Skeletal muscle tissue (tissue), 4 donors: ENCODE results near the gene ASB18. TPM values are rescaled to one million over a fixed set of nuclear protein-coding genes. Genes with fewer than 3 reads are reported as not detected.

Experiments
- H3K27ac ChIP-seq: one replicate; pipeline ENCODE4 v1.7.0; 2013; ENCODE audit warnings: mild to moderate bottlenecking, low read depth, low read length, inconsistent platforms
- H3K27me3 ChIP-seq, 3 donors: one replicate each; pipeline ENCODE4 v1.7.0; 2013; ENCODE audit warnings: low read length in 3 of 3; ENCODE audit not compliant: control insufficient read depth in 3 of 3, insufficient read depth in 3 of 3
- H3K36me3 ChIP-seq, 3 donors: one replicate each; pipeline ENCODE4 v1.7.0; 2013; ENCODE audit warnings: low read length in 3 of 3; ENCODE audit not compliant: control insufficient read depth in 3 of 3, insufficient read depth in 3 of 3
- H3K4me1 ChIP-seq, 3 donors: one replicate each; pipeline ENCODE4 v1.7.0; 2013; ENCODE audit warnings: low read length in 3 of 3, mild to moderate bottlenecking in 3 of 3; ENCODE audit not compliant: control insufficient read depth in 3 of 3, insufficient read depth in 3 of 3
- H3K4me3 ChIP-seq, 3 donors: one replicate each; pipeline ENCODE4 v1.7.0; 2013; ENCODE audit warnings: low read length in 3 of 3
- H3K9ac ChIP-seq, 3 donors: one replicate each; pipeline ENCODE4 v1.7.0; 2013; ENCODE audit warnings: low read length in 3 of 3, mild to moderate bottlenecking in 3 of 3, moderate library complexity in 2 of 3, low read depth in 1 of 3
- H3K9me3 ChIP-seq, 3 donors: one replicate each; pipeline ENCODE4 v1.7.0; 2013; ENCODE audit warnings: low read length in 3 of 3; ENCODE audit not compliant: control insufficient read depth in 3 of 3
- total RNA-seq: library from RNA; depleted of rRNA; stranded (reverse); fragments of >200 nt; gene quantifications from one replicate; pipeline ENCODE4 v1.2.3, GENCODE V29; 2014
- donor health status: Osteomylitis.

Gene ASB18
- total RNA-seq, 1 donor from 2014 or later, result 3.1 TPM

DNA sequence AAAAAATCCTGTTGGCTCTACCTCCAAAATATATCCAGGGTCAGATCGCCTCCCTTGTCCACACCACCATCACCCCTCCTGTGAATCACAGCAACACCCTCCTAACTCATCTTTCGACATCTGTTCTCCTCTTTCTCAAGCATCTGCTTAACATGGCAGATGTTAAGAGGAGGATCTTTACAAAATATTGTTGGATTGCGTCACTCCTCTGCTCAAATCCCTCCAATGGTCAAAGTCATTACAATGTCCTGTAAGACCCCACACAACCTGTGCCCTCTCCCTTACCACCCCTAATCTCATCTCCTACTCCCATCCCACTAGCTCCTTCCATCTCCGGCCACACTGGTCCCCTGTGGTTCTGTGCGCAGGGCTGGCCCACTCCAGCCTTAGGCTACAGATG lies 59.3 kb downstream of the ASB18 start:
- peaks cover 0 to 3% (median 0%) of the 10 kb centered on the region in 3 donors for H3K4me1 ChIP-seq
- H3K9me3 ChIP-seq, result peaks cover 0 to 7% (median 6%) of the 10 kb centered on the region in 3 donors
- H3K36me3 ChIP-seq, result no peaks in the 10 kb centered on the region
- H3K9ac ChIP-seq, result no peak overlapping the region
- H3K27ac ChIP-seq, result no peak overlapping the region
- H3K4me3 ChIP-seq, result no peak overlapping the region
- H3K27me3 ChIP-seq, result peaks cover 0 to 3% (median 0%) of the 10 kb centered on the region in 3 donors

DNA sequence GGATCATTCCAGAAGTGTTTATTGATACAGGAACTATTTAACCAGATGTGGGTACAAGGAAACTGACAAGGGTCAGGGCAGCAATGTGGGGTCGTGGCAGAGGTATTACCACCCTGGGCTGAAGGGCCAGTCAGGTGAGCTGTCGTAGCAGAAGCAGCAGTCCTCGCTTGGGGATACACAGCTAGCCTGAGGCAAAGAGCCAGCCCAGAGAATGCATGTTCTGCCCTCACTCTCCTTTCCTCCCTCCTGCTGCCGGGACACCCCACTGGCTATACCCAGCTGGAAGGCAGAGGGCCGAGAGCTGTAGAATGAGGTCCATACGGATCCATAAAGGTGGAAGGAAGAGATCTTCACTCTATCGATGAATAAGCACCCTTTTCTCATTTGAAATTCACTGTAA lies 63.8 kb downstream of the ASB18 start:
- no peak overlapping the region for H3K27ac ChIP-seq

DNA sequence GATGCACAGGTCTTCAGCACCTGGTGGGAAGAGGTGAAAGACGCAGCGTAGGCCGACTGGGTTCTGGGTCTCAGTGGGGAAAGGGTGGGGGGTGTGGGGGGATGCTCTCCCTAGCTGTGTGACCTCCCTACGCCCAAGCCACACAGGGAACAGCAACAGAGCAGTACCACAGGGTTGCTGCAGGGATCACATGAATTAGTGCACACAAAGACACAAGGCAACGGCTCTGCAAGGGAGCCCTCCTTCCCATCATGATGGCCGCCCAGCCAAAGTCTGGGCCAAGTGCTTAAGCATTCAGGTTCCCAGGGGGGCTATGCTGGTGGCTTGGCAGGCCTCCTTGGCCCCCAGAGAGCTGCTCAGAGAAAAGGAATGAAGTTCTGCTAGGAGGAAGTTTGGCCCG lies 67.8 kb downstream of the ASB18 start:
- Histone ChIP-seq H3K9ac (no peak overlapping the region), H3K27ac (no peak overlapping the region), H3K36me3 (peaks cover 2 to 4% (median 4%) of the 10 kb centered on the region in 3 donors), H3K4me1 (no peaks in the 10 kb centered on the region), H3K4me3 (no peak overlapping the region), H3K27me3 (no peaks in the 10 kb centered on the region), H3K9me3 (no peaks in the 10 kb centered on the region)

More for the DNA sequence above, 63.8 kb downstream of the ASB18 start:
- Histone ChIP-seq H3K4me3 (no peak overlapping the region), H3K36me3 (no peaks in the 10 kb centered on the region), H3K9ac (no peak overlapping the region), H3K4me1 (no peaks in the 10 kb centered on the region), H3K9me3 (peaks cover 0 to 2% (median 0%) of the 10 kb centered on the region in 3 donors), H3K27me3 (peaks cover 0 to 3% (median 0%) of the 10 kb centered on the region in 3 donors)

DNA sequence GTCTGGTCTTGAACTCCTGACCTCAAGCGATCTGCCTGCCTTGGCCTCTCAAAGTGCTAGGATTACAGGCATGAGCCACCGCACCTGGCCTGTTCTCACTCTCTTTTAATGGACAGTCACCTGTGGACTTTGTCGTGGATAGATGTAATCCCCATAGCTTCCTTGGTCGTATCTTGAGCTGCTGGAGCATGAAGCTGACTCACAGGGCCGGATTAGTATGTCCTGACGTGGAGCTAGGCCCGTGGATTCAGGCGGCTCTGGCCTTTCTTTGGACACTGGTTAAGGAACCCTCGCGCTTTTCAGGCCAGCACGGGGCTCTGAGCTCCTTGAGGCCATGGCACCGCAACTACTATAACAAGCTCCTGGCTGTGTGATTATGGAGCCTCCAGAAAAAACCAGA lies 68.5 kb downstream of the ASB18 start:
- Histone ChIP-seq H3K36me3 (peaks cover 2 to 4% (median 4%) of the 10 kb centered on the region in 3 donors), H3K9me3 (no peaks in the 10 kb centered on the region), H3K9ac (no peak overlapping the region), H3K27ac (no peak overlapping the region), H3K4me3 (no peak overlapping the region), H3K27me3 (no peaks in the 10 kb centered on the region), H3K4me1 (no peaks in the 10 kb centered on the region)

DNA sequence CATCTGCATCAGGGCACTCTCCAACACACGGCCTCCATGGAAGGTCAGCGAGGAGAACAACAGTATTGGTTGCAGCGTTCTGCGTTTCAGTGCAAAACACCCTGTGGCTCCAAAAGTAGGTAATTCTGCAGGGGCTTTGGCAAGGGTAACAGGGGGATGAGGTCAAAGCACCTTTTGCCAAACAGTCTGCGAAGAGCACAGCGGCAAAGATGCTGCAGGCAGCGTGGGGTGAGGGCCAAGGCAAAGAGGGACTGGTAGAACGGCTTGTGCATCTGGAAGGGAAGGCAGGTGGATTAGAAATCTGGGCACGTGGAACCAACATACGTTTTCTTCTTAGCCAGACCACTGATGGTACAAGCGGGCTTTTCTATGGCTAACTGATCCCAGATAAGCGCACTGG lies 69.4 kb downstream of the ASB18 start:
- H3K4me3 ChIP-seq, result no peak overlapping the region
- H3K27ac ChIP-seq, result no peak overlapping the region
- H3K36me3 ChIP-seq, result peaks cover 2 to 4% (median 4%) of the 10 kb centered on the region in 3 donors
- no peaks in the 10 kb centered on the region for H3K9me3 ChIP-seq
- no peak overlapping the region for H3K9ac ChIP-seq
- no peaks in the 10 kb centered on the region for H3K27me3 ChIP-seq
- no peaks in the 10 kb centered on the region for H3K4me1 ChIP-seq

DNA sequence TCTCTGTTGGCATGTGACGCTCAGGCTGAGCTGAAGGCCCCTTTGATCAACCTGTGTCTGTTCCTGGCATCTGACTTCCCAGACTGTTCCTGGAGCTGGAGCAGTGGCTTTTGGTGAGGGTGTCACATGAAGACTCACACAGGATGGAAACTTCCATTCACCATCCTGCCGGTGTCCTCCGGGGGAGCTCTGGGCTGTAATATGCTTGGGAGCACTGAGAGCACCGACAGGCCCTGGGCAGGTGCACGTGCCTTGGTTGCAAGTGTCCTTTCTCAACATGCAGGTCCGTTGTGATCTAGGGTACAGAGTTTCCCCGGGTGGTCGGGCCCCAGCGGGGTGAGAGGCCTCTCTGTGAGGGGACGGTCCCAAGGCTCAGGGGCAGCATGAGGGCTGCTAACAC lies 71.2 kb downstream of the ASB18 start:
- Histone ChIP-seq H3K9ac (no peak overlapping the region), H3K4me1 (no peaks in the 10 kb centered on the region), H3K9me3 (no peaks in the 10 kb centered on the region), H3K27me3 (no peaks in the 10 kb centered on the region), H3K36me3 (peaks cover 2 to 4% (median 4%) of the 10 kb centered on the region in 3 donors), H3K27ac (no peak overlapping the region), H3K4me3 (no peak overlapping the region)

DNA sequence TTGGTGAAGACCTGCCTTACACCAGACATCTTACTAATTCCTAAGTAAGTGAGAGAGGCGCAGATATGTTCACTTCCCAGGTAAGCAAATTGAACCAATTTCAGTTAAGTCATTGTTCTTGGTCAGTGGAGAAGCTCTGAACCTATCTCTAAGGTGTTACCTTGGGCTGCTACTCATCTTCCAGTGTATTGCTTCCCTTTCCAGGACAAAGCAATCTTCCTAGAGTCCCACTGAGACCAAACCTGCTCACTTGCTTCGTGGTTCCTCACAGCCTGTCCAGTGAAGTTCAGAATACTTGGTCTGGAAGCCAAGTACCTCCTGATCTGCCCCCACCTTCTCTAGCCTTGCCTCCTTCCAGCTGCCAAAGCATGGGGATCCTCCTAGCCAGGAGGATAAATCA lies 73.5 kb downstream of the ASB18 start:
- H3K36me3 ChIP-seq, result peaks cover 2 to 4% (median 4%) of the 10 kb centered on the region in 3 donors
- no peaks in the 10 kb centered on the region for H3K27me3 ChIP-seq
- H3K27ac ChIP-seq, result no peak overlapping the region
- no peaks in the 10 kb centered on the region for H3K9me3 ChIP-seq
- H3K4me3 ChIP-seq, result no peak overlapping the region
- no peak overlapping the region for H3K9ac ChIP-seq
- H3K4me1 ChIP-seq, result no peaks in the 10 kb centered on the region

DNA sequence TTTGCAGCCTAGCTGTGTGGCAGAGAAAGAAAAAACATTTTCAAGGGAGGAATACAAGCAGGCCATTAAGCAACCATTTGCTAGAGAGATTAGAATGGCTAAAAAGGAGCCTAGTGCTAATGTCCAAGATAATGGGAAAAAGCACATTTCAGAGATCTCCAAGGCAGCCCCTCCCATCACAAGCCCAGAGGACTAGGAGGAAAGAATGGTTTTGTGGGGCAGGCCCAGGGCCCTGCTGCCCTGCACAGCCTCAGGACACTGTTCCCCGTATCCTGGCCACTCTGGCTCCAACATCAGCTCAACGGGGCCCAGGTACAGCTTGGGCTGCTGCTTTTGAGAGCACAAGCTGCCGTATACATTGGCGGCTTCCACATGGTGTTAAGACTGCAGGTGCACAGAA lies 79.5 kb downstream of the ASB18 start:
- Histone ChIP-seq H3K9ac (no peak overlapping the region), H3K27ac (no peak overlapping the region), H3K4me1 (peaks cover 0 to 1% (median 0%) of the 10 kb centered on the region in 3 donors), H3K36me3 (no peaks in the 10 kb centered on the region), H3K9me3 (no peaks in the 10 kb centered on the region), H3K27me3 (peaks cover 15 to 19% (median 16%) of the 10 kb centered on the region in 3 donors), H3K4me3 (no peak overlapping the region)

DNA sequence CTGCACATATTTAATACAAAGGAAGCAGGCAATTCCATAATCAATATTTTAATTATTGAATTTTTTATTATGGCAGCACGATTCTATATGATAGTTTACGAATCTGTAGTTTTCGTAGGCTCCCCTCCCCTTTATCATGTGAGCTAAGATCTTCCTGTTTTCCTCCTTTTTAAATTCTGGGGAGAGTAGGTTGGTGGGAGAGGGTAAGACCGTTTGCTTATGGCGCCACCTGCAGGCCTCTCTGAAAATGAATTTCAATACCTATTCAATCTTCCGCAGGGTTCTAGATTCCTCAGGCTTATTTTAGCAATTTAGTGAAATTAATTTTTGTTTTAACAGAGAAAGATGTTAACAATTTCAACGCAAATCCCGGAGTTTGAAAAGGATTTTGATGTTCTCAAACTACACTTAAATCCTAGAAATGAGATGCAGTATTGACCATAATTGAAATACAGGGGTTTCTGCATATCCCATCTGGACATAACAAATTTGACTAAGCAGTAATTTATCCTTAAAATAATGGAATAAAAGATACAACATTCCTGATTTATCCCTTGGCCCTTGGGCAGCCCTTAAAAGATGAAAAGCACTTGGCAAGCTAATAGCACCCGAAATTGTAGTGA lies 83.3 kb downstream of the ASB18 start:
- Histone ChIP-seq H3K36me3 (no peaks in the 10 kb centered on the region), H3K4me3 (no peak overlapping the region), H3K27me3 (peaks cover 47 to 50% (median 47%) of the 10 kb centered on the region in 3 donors), H3K4me1 (peaks cover 6 to 18% (median 9%) of the 10 kb centered on the region in 3 donors), H3K9me3 (no peaks in the 10 kb centered on the region), H3K9ac (no peak overlapping the region), H3K27ac (no peak overlapping the region)

DNA sequence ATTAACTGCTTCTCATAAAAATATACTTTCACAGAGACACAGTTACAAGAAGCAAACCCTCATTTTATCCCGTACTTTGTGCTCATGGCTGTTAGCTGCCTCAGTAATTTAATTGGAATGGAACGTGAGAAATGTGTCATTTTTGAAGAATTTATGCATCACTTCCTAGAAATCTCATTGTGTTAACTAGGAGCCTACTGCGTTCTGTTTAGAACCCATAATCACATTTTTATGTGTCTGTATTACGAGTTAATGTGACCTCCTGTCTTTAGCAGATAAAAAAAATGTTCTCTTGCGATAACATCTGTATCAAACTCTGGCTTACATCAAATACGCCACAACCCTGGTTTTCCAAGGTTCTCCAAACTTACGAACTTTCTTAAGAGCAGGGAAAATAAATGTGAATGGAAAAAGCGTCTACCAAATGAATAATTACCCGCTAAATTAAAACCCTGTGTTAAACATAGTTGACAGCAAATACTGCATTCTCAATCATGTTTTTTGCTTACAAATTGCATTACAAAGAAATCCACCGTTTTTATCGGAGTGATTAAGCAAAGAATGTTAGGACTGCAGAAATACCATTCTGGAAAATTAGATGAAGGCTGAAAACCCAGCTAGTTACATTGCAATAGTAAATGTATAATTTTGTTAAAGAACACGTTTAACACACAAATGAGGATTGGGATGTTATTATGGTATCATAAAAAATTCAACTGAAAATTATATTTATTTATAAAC lies 84.0 kb downstream of the ASB18 start:
- Histone ChIP-seq H3K27me3 (peaks cover 53 to 57% (median 54%) of the 10 kb centered on the region in 3 donors), H3K9ac (no peak overlapping the region), H3K4me3 (no peak overlapping the region)

More for the DNA sequence above, 84.0 kb downstream of the ASB18 start:
- Histone ChIP-seq H3K9me3 (no peaks in the 10 kb centered on the region), H3K4me1 (peaks cover 6 to 18% (median 9%) of the 10 kb centered on the region in 3 donors), H3K36me3 (no peaks in the 10 kb centered on the region), H3K27ac (no peak overlapping the region)
